GM12872 (cell line): ENCODE data around the gene LCP1.

Experiments used
- TF ChIP-seq, protein P1 (sequence below): IDR thresholded peaks from 3 replicates; pipeline ENCODE4 v1.5.1; 2011; ENCODE audit warnings: low read depth, mild to moderate bottlenecking, low read length, moderate library complexity; ENCODE audit not compliant: insufficient read depth

Gene LCP1

DNA sequence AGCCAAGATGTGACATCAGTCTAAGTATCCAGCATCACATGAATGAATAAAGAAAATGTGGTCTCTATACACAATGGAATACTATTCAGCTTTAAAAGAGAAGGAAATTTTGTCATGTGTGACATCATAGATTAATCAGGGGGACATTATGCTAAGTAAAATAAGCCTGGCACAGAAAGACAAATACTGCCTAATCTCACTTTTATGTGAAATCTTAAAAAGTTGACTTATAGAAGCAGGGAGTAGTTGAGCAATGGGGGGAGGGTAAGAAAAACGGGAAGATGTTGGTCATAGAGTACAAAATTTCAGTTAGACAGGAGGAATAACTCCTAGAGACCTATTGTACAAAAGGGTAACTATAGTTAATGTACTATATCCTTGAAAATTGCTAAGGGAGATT lies 10.4 kb upstream of the LCP1 start:
- TF ChIP-seq, protein P1, sequence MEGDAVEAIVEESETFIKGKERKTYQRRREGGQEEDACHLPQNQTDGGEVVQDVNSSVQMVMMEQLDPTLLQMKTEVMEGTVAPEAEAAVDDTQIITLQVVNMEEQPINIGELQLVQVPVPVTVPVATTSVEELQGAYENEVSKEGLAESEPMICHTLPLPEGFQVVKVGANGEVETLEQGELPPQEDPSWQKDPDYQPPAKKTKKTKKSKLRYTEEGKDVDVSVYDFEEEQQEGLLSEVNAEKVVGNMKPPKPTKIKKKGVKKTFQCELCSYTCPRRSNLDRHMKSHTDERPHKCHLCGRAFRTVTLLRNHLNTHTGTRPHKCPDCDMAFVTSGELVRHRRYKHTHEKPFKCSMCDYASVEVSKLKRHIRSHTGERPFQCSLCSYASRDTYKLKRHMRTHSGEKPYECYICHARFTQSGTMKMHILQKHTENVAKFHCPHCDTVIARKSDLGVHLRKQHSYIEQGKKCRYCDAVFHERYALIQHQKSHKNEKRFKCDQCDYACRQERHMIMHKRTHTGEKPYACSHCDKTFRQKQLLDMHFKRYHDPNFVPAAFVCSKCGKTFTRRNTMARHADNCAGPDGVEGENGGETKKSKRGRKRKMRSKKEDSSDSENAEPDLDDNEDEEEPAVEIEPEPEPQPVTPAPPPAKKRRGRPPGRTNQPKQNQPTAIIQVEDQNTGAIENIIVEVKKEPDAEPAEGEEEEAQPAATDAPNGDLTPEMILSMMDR = no peak

GRCh38 chr13:46185634-46186033 lies 3.7 kb upstream of the LCP1 start:
- TF ChIP-seq, protein P1 = no peak

GRCh38 chr13:46184277-46184699 lies 2.3 kb upstream of the LCP1 start:
- TF ChIP-seq, protein P1 = peak; percentile 93

- TF ChIP-seq, protein P1 = no peak
Observed at GRCh38 chr13:46183018-46183946, 1.3 kb upstream of the LCP1 start.

- TF ChIP-seq, protein P1 = no peak
Observed at GRCh38 chr13:46182491-46182877, 507 bp upstream of the LCP1 start.

GRCh38 chr13:46181377-46181839 lies 569 bp downstream of the LCP1 start:
- TF ChIP-seq, protein P1 = no peak

DNA sequence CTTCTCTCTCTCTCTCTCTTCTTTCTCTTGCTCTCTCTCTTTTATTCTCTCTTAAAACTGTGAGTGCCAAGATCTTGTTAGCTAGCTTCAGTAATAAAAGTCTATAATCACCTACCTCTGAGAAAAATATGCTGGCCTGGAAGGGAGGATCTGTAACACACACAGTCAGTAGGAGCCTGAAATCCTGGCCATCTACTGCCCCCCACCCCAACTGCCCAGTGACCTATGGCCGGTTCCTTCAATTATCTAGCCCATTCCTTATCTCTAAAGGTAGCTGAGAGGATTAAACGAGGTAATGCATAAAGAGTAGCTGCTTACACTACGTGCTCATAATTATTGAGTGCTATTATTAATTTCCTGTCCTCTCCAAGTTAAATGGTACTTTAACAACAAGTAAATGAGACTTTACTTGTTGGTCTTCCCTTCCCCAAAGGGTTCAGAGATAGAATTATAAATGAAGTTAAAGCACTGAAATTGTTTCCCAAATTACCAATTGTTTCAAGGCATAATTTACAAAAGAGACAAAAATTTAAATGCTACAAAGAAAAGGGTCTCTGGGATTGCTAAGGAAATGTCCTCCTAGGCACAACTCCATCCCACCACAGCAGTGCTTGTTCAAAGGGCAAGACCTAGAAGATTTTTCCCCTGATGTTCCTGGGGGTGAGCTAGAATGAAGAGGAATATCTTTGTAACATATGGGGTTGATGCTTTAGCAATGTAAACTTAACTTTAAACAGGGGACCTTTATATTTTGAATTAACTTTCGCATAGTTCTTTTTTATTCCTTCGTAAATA lies 1.8 kb downstream of the LCP1 start:
- TF ChIP-seq, protein P1 = no peak
